ENCODE data around the gene DMAC2.
"Not testable (repeated sequence)": the region's sequence is repeated elsewhere in the genome, so short reads cannot be mapped to it uniquely, and the experiment has no call there.

The DMAC2 gene

DNA sequence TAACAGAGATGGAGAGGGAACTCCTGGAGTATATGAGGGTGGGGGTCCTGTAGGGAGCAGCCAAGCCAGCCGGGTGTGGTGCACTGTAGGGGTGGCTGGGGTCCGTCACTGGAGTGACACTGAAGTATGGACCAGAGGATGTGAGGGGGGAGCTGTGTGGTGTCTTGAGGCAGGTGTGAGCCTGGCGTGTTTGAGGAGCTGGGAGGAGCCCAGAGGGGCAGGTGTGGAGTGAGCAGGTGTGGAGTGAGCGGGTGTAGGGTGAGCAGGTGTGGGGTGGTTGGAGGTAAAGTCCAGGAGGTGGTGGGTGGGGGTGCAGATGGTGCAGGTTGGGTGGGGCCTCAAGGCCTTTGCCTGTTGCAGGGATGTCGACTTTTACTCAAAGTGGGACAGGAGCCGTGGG is 18.4 kb downstream of the DMAC2 start:
- H3K4me1 Mint-ChIP-seq (ENCODE audit: low read depth) = no peaks in the 10 kb centered on the region
- no peak overlapping the region for H3K4me3 Mint-ChIP-seq
- H3K27me3 Mint-ChIP-seq = no peaks in the 10 kb centered on the region

GRCh38 chr19:41420101-41420880 is 19.4 kb downstream of the DMAC2 start:
- Mint-ChIP-seq H3K27me3 (no peaks in the 10 kb centered on the region), H3K36me3 (ENCODE audit: low read depth) (peaks cover 73% of the 10 kb centered on the region), H3K9me3 (no peaks in the 10 kb centered on the region), H3K27ac (no peak overlapping the region), H3K4me3 (no peak overlapping the region), H3K4me1 (ENCODE audit: low read depth) (no peaks in the 10 kb centered on the region)
- DNase-seq = no peak

More for the DNA sequence above, 18.4 kb downstream of the DMAC2 start:
- no peak for DNase-seq
- Mint-ChIP-seq H3K9me3 (no peaks in the 10 kb centered on the region), H3K36me3 (ENCODE audit: low read depth) (peaks cover 72% of the 10 kb centered on the region), H3K27ac (no peak overlapping the region)

DNA sequence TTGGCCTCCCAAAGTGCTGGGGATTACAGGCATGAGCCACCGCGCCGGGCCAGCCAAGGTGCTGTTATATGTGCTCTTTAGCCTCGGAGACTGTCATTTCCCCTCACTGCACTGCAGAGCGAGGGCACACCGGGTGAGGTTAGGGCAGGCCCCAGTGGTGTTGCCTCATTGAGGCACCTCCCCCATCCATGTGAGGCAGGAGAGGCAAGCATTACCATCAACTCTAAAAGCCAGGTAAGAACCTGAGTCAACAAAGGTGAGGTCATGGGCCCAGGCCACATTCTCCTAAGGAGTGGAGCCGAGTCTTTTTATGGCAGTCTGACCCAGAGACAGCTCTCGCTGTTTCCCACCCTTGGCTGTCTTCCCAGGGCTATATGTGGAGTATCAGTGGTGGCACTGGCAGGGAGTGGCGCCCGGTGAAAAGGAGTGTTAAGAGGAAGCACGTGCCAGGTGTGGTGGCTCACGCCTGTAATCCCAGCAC is 23.5 kb downstream of the DMAC2 start:
- no peak for DNase-seq
- Mint-ChIP-seq H3K4me1 (ENCODE audit: low read depth) (no peaks in the 10 kb centered on the region), H3K27ac (no peak overlapping the region), H3K27me3 (no peaks in the 10 kb centered on the region), H3K9me3 (no peaks in the 10 kb centered on the region), H3K36me3 (ENCODE audit: low read depth) (peaks cover 73% of the 10 kb centered on the region), H3K4me3 (no peak overlapping the region)

DNA sequence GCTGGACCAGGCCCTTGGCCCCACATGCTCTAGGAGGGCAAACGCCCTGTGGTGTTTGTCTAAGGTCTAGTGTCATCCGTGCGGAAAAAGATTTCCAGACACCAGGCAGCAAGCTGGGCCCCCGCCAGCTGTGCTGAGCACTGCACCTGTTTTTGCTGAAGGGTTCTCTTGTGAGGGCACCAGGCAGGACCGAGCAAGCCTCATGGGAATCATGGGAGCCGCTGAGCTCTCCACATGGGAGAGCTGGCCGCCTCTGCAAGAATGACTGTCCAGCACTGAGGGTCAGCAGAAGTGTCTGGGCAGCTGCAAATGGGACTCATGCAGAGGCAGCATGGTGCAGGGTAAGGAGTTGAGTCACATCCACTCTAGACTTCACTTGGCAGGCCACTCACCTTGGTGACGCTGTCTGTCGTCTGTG is 24.5 kb downstream of the DMAC2 start:
- H3K36me3 Mint-ChIP-seq (ENCODE audit: low read depth) = peaks cover 75% of the 10 kb centered on the region
- no peak overlapping the region for H3K27ac Mint-ChIP-seq
- no peak for DNase-seq

DNA sequence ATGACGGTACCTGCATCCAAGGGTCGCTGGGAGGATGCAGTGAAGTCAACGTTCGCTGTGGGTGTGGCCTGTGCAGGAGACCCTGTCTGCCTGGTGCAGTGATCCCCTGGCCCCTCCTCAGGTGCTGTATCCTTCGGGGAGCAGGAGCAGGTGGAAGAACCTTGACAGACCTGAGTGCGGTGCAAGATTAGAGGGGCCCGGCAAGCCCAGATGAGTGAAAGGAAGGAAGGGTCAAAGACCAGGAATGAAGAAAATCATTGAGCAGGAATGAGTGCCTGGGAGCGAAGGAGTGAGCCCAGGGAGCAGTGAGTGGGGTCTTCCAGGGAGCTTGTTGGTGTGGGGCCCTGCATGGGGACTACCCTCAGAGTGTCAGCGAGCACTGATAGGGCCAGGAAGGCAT is 25.3 kb downstream of the DMAC2 start:
- DNase-seq = no peak
- Mint-ChIP-seq H3K27ac (peak overlapping the region; percentile 58), H3K9me3 (no peaks in the 10 kb centered on the region), H3K36me3 (ENCODE audit: low read depth) (peaks cover 72% of the 10 kb centered on the region), H3K4me1 (ENCODE audit: low read depth) (peaks cover 7% of the 10 kb centered on the region), H3K4me3 (no peak overlapping the region), H3K27me3 (no peaks in the 10 kb centered on the region)

More for the DNA sequence above, 24.5 kb downstream of the DMAC2 start:
- Mint-ChIP-seq H3K4me1 (ENCODE audit: low read depth) (peaks cover 2% of the 10 kb centered on the region), H3K9me3 (no peaks in the 10 kb centered on the region), H3K4me3 (no peak overlapping the region), H3K27me3 (no peaks in the 10 kb centered on the region)

DNA sequence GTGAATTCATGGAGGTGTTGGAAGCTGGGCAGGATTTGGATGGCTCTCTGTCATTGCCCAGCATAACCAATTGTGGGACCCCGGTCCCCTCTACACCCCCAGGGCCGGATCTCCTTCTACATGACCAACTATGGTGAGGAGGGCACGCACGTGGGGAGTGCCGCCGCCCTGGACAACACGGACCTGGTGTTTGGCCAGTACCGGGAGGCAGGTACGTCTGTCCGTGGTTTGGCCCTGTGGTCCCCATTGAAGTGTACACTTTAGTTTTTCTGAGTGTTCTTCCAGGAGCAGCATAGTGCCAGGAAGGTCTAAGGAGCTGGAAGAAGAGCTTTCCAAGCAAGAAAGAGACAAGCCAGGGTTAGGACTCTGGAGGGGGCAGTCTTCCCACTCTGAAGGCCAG is 25.8 kb downstream of the DMAC2 start:
- H3K9me3 Mint-ChIP-seq = no peaks in the 10 kb centered on the region
- DNase-seq = no peak
- peaks cover 67% of the 10 kb centered on the region for H3K36me3 Mint-ChIP-seq (ENCODE audit: low read depth)
- peaks cover 10% of the 10 kb centered on the region for H3K4me1 Mint-ChIP-seq (ENCODE audit: low read depth)
- H3K27me3 Mint-ChIP-seq = no peaks in the 10 kb centered on the region
- H3K27ac Mint-ChIP-seq = no peak overlapping the region
- H3K4me3 Mint-ChIP-seq = no peak overlapping the region

GRCh38 chr19:41412953-41413352 is 26.8 kb downstream of the DMAC2 start:
- no peaks in the 10 kb centered on the region for H3K27me3 Mint-ChIP-seq
- DNase-seq = no peak
- H3K9me3 Mint-ChIP-seq = no peaks in the 10 kb centered on the region
- no peak overlapping the region for H3K4me3 Mint-ChIP-seq
- H3K27ac Mint-ChIP-seq = no peak overlapping the region
- peaks cover 10% of the 10 kb centered on the region for H3K4me1 Mint-ChIP-seq (ENCODE audit: low read depth)
- H3K36me3 Mint-ChIP-seq (ENCODE audit: low read depth) = peaks cover 58% of the 10 kb centered on the region

DNA sequence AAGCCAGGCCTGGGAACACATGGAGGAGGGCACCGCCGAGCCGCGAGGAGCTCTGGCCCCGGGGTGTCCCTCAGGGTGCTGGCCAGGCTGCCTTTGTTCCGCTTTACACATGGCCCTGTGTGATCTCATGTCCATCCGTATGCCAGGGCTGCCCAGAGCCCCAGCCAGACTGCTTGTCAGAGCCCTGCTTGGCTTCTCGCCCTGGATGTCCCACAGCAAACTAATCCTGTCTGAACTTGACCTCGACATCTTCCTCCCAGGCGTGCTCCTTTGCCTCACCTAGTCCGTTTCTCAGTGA is 27.8 kb downstream of the DMAC2 start:
- no peaks in the 10 kb centered on the region for H3K27me3 Mint-ChIP-seq
- DNase-seq = no peak
- H3K27ac Mint-ChIP-seq = no peak overlapping the region
- no peak overlapping the region for H3K4me3 Mint-ChIP-seq
- peaks cover 55% of the 10 kb centered on the region for H3K36me3 Mint-ChIP-seq (ENCODE audit: low read depth)
- H3K4me1 Mint-ChIP-seq (ENCODE audit: low read depth) = peaks cover 10% of the 10 kb centered on the region
- no peaks in the 10 kb centered on the region for H3K9me3 Mint-ChIP-seq

DNA sequence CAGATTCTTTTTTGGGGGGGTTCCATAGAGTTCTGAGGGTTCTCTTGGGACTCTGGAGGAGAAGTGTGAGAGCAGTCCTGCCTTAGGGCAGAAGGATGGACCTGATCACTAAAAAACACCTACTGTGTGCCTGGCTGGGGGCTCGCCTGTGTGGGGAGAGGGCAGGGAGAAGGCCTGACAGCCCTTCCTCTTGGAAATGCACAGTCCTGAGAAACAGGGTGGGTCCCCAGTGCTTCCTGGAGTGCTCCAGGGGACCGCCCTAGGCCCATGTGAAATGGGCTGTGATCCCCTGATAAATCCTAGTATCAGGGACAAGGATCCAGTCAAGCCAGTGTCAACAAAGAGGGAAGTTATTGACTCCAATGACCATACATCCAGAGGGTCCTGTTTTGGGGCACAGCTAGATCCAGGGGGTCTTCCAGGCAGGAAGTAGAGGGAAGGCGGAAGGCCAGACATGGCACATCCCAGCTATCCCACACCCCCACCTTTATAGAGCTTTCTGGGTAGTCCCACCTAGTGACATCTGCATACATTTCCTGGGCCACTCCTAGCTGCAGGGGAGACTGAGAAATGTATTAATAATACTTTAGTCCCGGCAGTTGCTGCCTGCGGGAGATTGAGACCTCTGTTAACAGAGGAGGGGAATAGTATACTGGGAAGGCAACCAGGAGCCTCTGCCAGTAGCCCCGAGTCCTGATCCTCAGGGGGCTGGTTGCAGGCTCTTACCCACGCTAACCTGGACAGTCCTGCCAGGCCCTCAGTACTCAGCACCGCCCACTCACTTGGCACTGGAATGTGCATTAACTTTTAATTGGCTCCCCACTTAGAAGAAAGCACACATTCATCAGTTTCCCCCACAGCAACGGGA is 28.4 kb downstream of the DMAC2 start:
- Mint-ChIP-seq H3K4me1 (ENCODE audit: low read depth) (peaks cover 10% of the 10 kb centered on the region), H3K27me3 (no peaks in the 10 kb centered on the region)

DNA sequence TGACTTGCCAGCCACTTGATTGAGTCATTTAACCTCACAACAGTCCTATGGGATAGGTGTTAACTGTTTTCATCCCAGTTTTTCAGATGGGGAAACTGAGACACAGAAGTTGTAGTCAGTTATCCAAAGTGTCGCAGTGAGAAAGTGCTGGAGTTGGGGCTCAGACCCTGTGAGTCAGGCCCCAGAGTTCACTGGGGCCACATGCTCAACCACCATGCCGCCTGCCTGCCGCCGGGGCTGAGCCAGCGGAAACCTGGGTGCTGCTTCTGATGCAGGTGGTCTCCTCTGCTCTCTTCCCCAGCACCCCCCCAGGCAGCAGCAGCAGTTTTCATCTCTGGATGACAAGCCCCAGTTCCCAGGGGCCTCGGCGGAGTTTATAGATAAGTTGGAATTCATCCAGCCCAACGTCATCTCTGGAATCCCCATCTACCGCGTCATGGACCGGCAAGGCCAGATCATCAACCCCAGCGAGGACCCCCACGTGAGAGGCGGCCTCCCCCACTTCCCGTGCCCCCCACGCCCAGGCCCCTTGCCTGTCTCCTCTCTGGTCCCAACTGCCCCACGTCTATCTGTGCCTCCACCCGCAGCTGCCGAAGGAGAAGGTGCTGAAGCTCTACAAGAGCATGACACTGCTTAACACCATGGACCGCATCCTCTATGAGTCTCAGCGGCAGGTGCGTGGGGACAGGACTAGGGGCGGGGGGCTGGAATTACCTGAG is 29.2 kb downstream of the DMAC2 start:
- no peak overlapping the region for H3K4me3 Mint-ChIP-seq
- H3K4me1 Mint-ChIP-seq (ENCODE audit: low read depth) = peaks cover 10% of the 10 kb centered on the region
- peaks cover 46% of the 10 kb centered on the region for H3K36me3 Mint-ChIP-seq (ENCODE audit: low read depth)
- no peaks in the 10 kb centered on the region for H3K9me3 Mint-ChIP-seq
- peak overlapping the region; percentile 55 for H3K27ac Mint-ChIP-seq
- H3K27me3 Mint-ChIP-seq = no peaks in the 10 kb centered on the region
- no peak for DNase-seq

More for the DNA sequence above, 28.4 kb downstream of the DMAC2 start:
- Mint-ChIP-seq H3K4me3 (no peak overlapping the region), H3K36me3 (ENCODE audit: low read depth) (peaks cover 53% of the 10 kb centered on the region), H3K27ac (no peak overlapping the region), H3K9me3 (no peaks in the 10 kb centered on the region)
- DNase-seq = no peak

DNA sequence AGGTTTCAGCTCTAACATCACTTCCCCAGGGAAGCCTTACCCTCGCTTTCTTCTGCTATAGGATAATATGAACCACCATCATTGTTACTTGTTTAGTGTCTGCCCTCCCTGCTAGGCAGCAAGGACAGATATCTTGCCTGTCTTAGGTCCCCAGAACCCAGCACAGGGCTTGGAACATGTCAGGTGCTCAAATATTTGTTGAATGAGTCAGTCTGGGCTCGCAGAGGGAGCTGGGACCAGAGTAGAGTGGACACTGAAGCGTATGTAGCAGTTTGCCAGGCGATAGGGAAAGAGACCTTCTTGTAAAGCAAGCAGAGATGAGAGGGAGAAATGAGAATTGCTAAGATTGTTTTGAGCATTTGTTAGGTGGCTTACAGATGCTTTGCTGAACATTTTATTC is 30.4 kb downstream of the DMAC2 start:
- no peaks in the 10 kb centered on the region for H3K27me3 Mint-ChIP-seq
- no peak for DNase-seq
- H3K4me1 Mint-ChIP-seq (ENCODE audit: low read depth) = peaks cover 13% of the 10 kb centered on the region
- H3K27ac Mint-ChIP-seq = peak overlapping the region; percentile 42
- H3K4me3 Mint-ChIP-seq = no peak overlapping the region
- H3K36me3 Mint-ChIP-seq (ENCODE audit: low read depth) = peaks cover 39% of the 10 kb centered on the region
- no peaks in the 10 kb centered on the region for H3K9me3 Mint-ChIP-seq

DNA sequence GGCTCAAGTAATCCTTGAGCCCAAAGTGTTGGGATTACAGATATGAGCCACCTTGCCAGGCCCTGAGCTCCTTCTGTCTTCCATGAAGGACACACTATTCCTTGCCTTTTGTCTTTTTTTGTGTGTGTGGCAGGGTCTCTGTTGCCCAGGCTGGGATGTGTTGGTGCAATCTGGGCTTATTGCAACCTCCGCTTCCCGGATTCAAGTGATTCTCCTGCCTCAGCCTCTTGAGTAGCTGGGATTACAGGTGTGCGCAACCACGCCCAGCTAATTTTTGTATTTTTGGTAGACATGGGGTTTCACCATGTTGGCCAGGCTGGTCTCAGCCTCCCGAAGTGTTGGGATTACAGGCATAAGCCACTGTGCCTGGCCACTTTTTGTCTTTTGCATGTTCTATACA is 30.9 kb downstream of the DMAC2 start:
- not testable (repeated sequence) for H3K27ac Mint-ChIP-seq

GRCh38 chr19:41408256-41408655 is 31.5 kb downstream of the DMAC2 start:
- no peak overlapping the region for H3K4me3 Mint-ChIP-seq
- DNase-seq = no peak
- H3K4me1 Mint-ChIP-seq (ENCODE audit: low read depth) = peaks cover 16% of the 10 kb centered on the region
- no peaks in the 10 kb centered on the region for H3K9me3 Mint-ChIP-seq
- H3K27me3 Mint-ChIP-seq = no peaks in the 10 kb centered on the region
- H3K27ac Mint-ChIP-seq = no peak overlapping the region
- peaks cover 29% of the 10 kb centered on the region for H3K36me3 Mint-ChIP-seq (ENCODE audit: low read depth)

More for the DNA sequence above, 30.9 kb downstream of the DMAC2 start:
- Mint-ChIP-seq H3K36me3 (ENCODE audit: low read depth) (peaks cover 35% of the 10 kb centered on the region), H3K4me1 (ENCODE audit: low read depth) (peaks cover 13% of the 10 kb centered on the region)
- not testable (repeated sequence) for H3K9me3 Mint-ChIP-seq, H3K27me3 Mint-ChIP-seq, H3K4me3 Mint-ChIP-seq, DNase-seq

DNA sequence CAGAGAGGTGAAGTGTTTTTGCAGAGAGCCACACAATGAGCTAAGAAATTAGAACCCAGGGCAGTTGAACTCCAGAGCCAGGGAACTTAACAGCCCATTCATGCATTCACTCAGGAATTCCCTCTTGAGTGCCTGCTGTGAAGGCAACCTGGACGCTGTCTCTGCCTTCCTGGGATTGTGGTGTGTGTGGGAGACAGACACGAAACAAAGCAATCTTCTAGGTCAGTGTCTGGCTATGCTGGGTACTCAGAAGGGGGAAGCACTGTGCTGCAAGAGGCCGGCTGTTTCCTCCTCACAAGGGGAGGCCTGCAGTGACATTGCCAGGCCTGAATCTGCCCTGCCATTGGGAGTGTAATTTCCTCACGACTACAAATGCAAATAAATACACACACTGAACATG is 32.4 kb downstream of the DMAC2 start:
- no peak for DNase-seq
- no peak overlapping the region for H3K27ac Mint-ChIP-seq
- H3K27me3 Mint-ChIP-seq = no peaks in the 10 kb centered on the region
- H3K9me3 Mint-ChIP-seq = no peaks in the 10 kb centered on the region
- peaks cover 17% of the 10 kb centered on the region for H3K4me1 Mint-ChIP-seq (ENCODE audit: low read depth)
- no peak overlapping the region for H3K4me3 Mint-ChIP-seq
- H3K36me3 Mint-ChIP-seq (ENCODE audit: low read depth) = peaks cover 28% of the 10 kb centered on the region
